IMR-90 (cell line): ENCODE data around the gene ATP4A. TPM values are rescaled to one million over a fixed set of nuclear protein-coding genes. Genes with fewer than 3 reads are reported as not detected.

Experiments
- ATAC-seq: fragments of 200-7000 bp; cut with Tn5 transposase; 2 replicates; pipeline ENCODE4 v1.9.1; 2020; ENCODE audit warnings: low read depth, mild to moderate bottlenecking, moderate library complexity
- BruUV-seq: library from RNA; stranded (reverse); fragments of 400-500 nt; replicated peaks from 2 replicates; lab custom pipeline; 2021; lab: Mats Ljungman, UMichigan
- CTCF ChIA-PET: fragments of 300-600 bp; formaldehyde crosslinking; extraction: SDS; loops from one replicate; lab custom pipeline; 2021; ENCODE audit warnings: antibody characterized with exemption; lab: Yijun Ruan, JAX
- POLR2A ChIA-PET: fragments of 300-600 bp; sonication (Branson Sonifier 250); formaldehyde crosslinking; loops from one replicate; lab custom pipeline; 2022; ENCODE audit warnings: antibody characterized with exemption; ENCODE audit not compliant: unreplicated experiment; lab: Charles Lee
- DNase-seq: peaks from one replicate; pipeline ENCODE4 v3.0.0; 2013
- H2AFZ ChIP-seq: replicated peaks from 2 replicates; pipeline ENCODE3; 2013; ENCODE audit warnings: low read length, mild to moderate bottlenecking; ENCODE audit not compliant: poor library complexity
- H2AK5ac ChIP-seq: 2 replicates; pipeline ENCODE4 v1.6.1; 2013; ENCODE audit warnings: low read depth, low read length, inconsistent platforms
- H2AK9ac ChIP-seq: replicated peaks from 2 replicates; pipeline ENCODE3; 2013; ENCODE audit warnings: mild to moderate bottlenecking, low read depth, low read length, moderate library complexity; ENCODE audit not compliant: poor library complexity
- H2BK120ac ChIP-seq: 2 replicates; pipeline ENCODE4 v1.6.1; 2013; ENCODE audit warnings: low read depth, low read length, inconsistent platforms
- H2BK15ac ChIP-seq: 3 replicates; pipeline ENCODE4 v1.6.1; 2013; ENCODE audit warnings: low read depth, low read length, inconsistent platforms
- H2BK20ac ChIP-seq: 2 replicates; pipeline ENCODE4 v1.6.1; 2013; ENCODE audit warnings: low read depth, mild to moderate bottlenecking, inconsistent platforms, low read length, moderate library complexity
- H2BK5ac ChIP-seq: 2 replicates; pipeline ENCODE4 v1.6.1; 2013; ENCODE audit warnings: mild to moderate bottlenecking, low read depth, low read length, inconsistent platforms; ENCODE audit not compliant: poor library complexity, severe bottlenecking
- H3K14ac ChIP-seq: replicated peaks from 2 replicates; pipeline ENCODE4 v1.6.1; 2013; ENCODE audit warnings: low read depth, low read length, inconsistent platforms
- H3K18ac ChIP-seq: 2 replicates; pipeline ENCODE4 v1.6.1; 2013; ENCODE audit warnings: low read depth, low read length, control low read depth
- H3K23ac ChIP-seq: 2 replicates; pipeline ENCODE4 v1.6.1; 2013; ENCODE audit warnings: low read depth, low read length, inconsistent platforms
- H3K27ac ChIP-seq: 2 replicates; pipeline ENCODE4 v1.5.1; 2013; ENCODE audit warnings: mild to moderate bottlenecking, control low read depth, low read length; ENCODE audit not compliant: insufficient read depth
- H3K27me3 ChIP-seq: 2 replicates; pipeline ENCODE4 v1.6.1; 2013; ENCODE audit warnings: low read length; ENCODE audit not compliant: control insufficient read depth, insufficient read depth
- H3K36me3 ChIP-seq: 2 replicates; pipeline ENCODE4 v1.6.1; 2013; ENCODE audit warnings: low read length, mixed read lengths; ENCODE audit not compliant: control insufficient read depth, insufficient read depth
- H3K4ac ChIP-seq: 2 replicates; pipeline ENCODE4 v1.6.1; 2013; ENCODE audit warnings: low read depth, low read length, inconsistent platforms
- H3K4me1 ChIP-seq: 2 replicates; pipeline ENCODE4 v1.6.1; 2013; ENCODE audit warnings: low read length, mixed read lengths; ENCODE audit not compliant: control insufficient read depth, insufficient read depth
- H3K4me2 ChIP-seq: 2 replicates; pipeline ENCODE4 v1.6.1; 2013; ENCODE audit warnings: low read depth, mild to moderate bottlenecking, control low read depth, low read length, moderate library complexity
- H3K4me3 ChIP-seq: 2 replicates; pipeline ENCODE4 v1.5.1; 2013; ENCODE audit warnings: low read depth, mild to moderate bottlenecking, control low read depth, low read length, moderate library complexity; ENCODE audit not compliant: insufficient read depth
- H3K56ac ChIP-seq: 2 replicates; pipeline ENCODE4 v1.6.1; 2013; ENCODE audit warnings: low read length, inconsistent platforms; ENCODE audit not compliant: insufficient read depth; ENCODE audit errors: extremely low read depth
- H3K79me1 ChIP-seq, 2 experiments: 2 replicates each; pipeline ENCODE4 v1.6.1; 2013; ENCODE audit warnings: low read length in 2 of 2, inconsistent platforms in 1 of 2, low read depth in 1 of 2
- H3K9ac ChIP-seq: 2 replicates; pipeline ENCODE4 v1.6.1; 2013; ENCODE audit warnings: low read depth, low read length, control low read depth
- H3K9me1 ChIP-seq: 2 replicates; pipeline ENCODE4 v1.6.1; 2013; ENCODE audit warnings: low read length, inconsistent platforms; ENCODE audit not compliant: insufficient read depth
- H3K9me3 ChIP-seq: 2 replicates; pipeline ENCODE4 v1.6.1; 2013; ENCODE audit warnings: low read length; ENCODE audit not compliant: control insufficient read depth, insufficient read depth
- H4K20me1 ChIP-seq: 2 replicates; pipeline ENCODE4 v1.6.1; 2013; ENCODE audit warnings: low read length, inconsistent platforms; ENCODE audit not compliant: insufficient read depth
- H4K5ac ChIP-seq: 2 replicates; pipeline ENCODE4 v1.6.1; 2013; ENCODE audit warnings: mild to moderate bottlenecking, low read depth, low read length, control low read depth
- H4K8ac ChIP-seq, 2 experiments: 2 replicates each; pipeline ENCODE4 v1.6.1; 2013; ENCODE audit warnings: low read depth in 2 of 2, low read length in 2 of 2, control low read depth in 1 of 2, inconsistent platforms in 1 of 2
- H4K91ac ChIP-seq: 2 replicates; pipeline ENCODE4 v1.6.1; 2013; ENCODE audit warnings: low read depth, low read length, inconsistent platforms; ENCODE audit not compliant: insufficient read depth
- CEBPB ChIP-seq: IDR thresholded peaks from 2 replicates; pipeline ENCODE4 v1.6.1; 2012; ENCODE audit warnings: low read depth, low read length, improper control_type of control experiment
- FOS ChIP-seq: fragments of 150-350 bp; IDR thresholded peaks from 2 replicates; pipeline ENCODE4 v1.6.1; 2016; ENCODE audit warnings: low read depth, low read length
- WGBS, 2 experiments: methylation state at CpG; one replicate each; pipeline versions ENCODE4 v1.1.5 to v1.1.7; 2013; ENCODE audit warnings: missing lambda C conversion rate in 2 of 2; ENCODE audit not compliant: insufficient read length in 1 of 2; ENCODE audit errors: extremely low coverage in 2 of 2; 5-methylcytosine and 5-hydroxymethylcytosine counted together
- dilution Hi-C: fragments of 300-500 bp; cut with HindIII; formaldehyde crosslinking; loops from one replicate; pipeline ENCODE4 v1.14.3; 2018; ENCODE audit warnings: low sequenced_read_pairs; ENCODE audit not compliant: unreplicated experiment
- in situ Hi-C: fragments of 300-500 bp; cut with MboI; formaldehyde crosslinking; loops from 3 replicates; pipeline ENCODE4 v1.14.3; 2019; ENCODE audit warnings: low sequenced_read_pairs, inconsistent platforms, mixed read lengths
- intact Hi-C: fragments of 100-400 bp; cut with micrococcal nuclease; formaldehyde crosslinking; loops from 2 replicates; pipeline ENCODE4 v1.10.0; 2022
- polyA plus RNA-seq, 3 experiments: library from polyadenylated mRNA; depleted of rRNA; stranded (reverse); fragments of >200 nt; gene quantifications; 2 replicates each; pipeline ENCODE4 v1.2.3, GENCODE V29; 2012; ENCODE audit warnings: low replicate concordance in 1 of 3
- total RNA-seq: library from RNA; depleted of rRNA; stranded (reverse); fragments of >200 nt; gene quantifications from 2 replicates; pipeline ENCODE4 v1.2.3, GENCODE V29; 2012

The ATP4A gene
- total and polyA plus RNA-seq, 2 of the 4 experiments (the other 2 are of a cell fraction), result not detected

DNA sequence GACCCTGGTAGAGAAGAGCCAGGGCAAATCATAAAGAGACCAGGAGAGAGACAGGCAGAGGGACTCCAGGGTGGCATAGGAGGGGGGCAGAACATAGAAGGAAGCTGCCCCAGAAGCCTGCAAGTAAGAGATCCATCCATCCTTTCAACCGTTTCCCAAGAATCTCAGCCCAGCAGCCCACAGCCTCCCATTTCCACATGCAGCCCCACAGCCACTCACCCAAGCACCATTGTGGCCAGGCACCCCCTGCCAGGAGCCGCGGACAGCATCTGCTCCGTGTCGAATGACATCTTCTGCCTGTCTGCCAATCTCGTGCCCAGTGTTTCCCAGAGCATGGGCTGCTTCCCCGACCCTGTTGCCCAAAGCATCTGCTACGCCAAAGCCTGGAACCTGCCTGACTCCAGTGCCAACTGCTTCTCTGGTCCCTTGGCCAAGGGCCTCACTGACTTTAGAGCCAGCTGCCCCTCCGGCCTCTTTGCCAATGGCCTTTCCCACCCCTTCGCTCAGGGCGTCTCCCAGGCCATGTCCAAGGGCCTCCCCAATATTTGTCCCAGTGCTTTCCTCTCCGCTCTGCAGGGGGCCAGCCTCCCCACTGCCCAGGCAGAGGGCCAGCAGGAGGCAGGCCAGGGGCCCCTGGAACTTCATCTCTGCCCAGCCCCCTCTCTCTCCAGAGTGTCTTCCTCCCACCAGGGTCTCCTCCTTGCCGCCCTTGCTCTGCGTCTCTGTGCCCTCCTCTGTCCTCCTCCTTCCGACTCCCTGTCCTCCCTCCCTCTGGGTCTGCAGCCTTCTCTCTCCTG lies 50.4 kb downstream of the ATP4A start:
- Histone ChIP-seq H3K27ac (no peak overlapping the region), H3K4me2 (no peak overlapping the region), H3K4ac (peak overlapping the region; percentile 35; the same call in 1 of the 2 replicates), H2AFZ (no peak overlapping the region), H4K8ac (no peak overlapping the region), H2AK9ac (no peak overlapping the region), H3K79me1 (no peaks in the 10 kb centered on the region), H3K4me1 (peaks cover 7% of the 10 kb centered on the region), H3K9ac (no peak overlapping the region), H3K36me3 (no peaks in the 10 kb centered on the region), H3K27me3 (peaks cover 43% of the 10 kb centered on the region), H3K56ac (no peak overlapping the region), H2BK20ac (no peak overlapping the region), H2BK5ac (no peak overlapping the region), H2BK15ac (no peak overlapping the region), H2BK120ac (no peak overlapping the region), H4K20me1 (no peaks in the 10 kb centered on the region), H2AK5ac (no peak overlapping the region), H3K9me3 (no peaks in the 10 kb centered on the region), H4K5ac (no peak overlapping the region), H4K91ac (no peak overlapping the region; the same call in 1 of the 2 replicates), H3K23ac (no peak overlapping the region), H3K18ac (no peak overlapping the region), H3K14ac (no peak overlapping the region), H3K9me1 (peaks cover 7% of the 10 kb centered on the region), H3K4me3 (no peak overlapping the region)
- no TSS peak for BruUV-seq
- intact Hi-C loops (no loop called here), in situ Hi-C loops (no loop called here), dilution Hi-C loops (no loop called here)
- 46% methylated on average over 8 of the region's 15 CpGs; no CpG with 5 or more reads in 1 of the 2 experiments for WGBS, 2 experiments
- TF ChIP-seq CEBPB, result no peak
- no peak for TF ChIP-seq FOS
- CTCF ChIA-PET, result no interaction called here
- ATAC-seq, result no peak
- POLR2A ChIA-PET, result no interaction called here
- no peak for DNase-seq
